HEK293T (cell line): ENCODE measurements around the gene VPS9D1.
A peak's percentile ranks its signal among the peaks of the same experiment; 100 is the strongest.

Experiments
- CTCF ChIA-PET: fragments of 350-600 bp; formaldehyde crosslinking; extraction: SDS; loops from one replicate; lab custom pipeline; 2021; ENCODE audit warnings: antibody characterized with exemption, inconsistent platforms; lab: Yijun Ruan, JAX
- POLR2A ChIA-PET: fragments of 350-600 bp; formaldehyde crosslinking; extraction: SDS; loops from one replicate; lab custom pipeline; 2020; ENCODE audit warnings: antibody characterized with exemption, inconsistent platforms; lab: Yijun Ruan, JAX
- DNase-seq: peaks from one replicate; pipeline ENCODE4 v3.0.0; 2012; ENCODE audit warnings: mixed read lengths; ENCODE audit errors: extremely low spot score
- ARNT ChIP-seq: fragments of 450-650 bp; IDR thresholded peaks from 2 replicates; pipeline ENCODE4 v1.6.1; 2017; ENCODE audit warnings: mild to moderate bottlenecking
- BHLHE40 ChIP-seq: fragments of 450-650 bp; IDR thresholded peaks from 2 replicates; pipeline ENCODE4 v1.6.1; 2016; ENCODE audit warnings: mild to moderate bottlenecking, moderate library complexity, borderline replicate concordance
- CTBP1 ChIP-seq: fragments of 450-650 bp; IDR thresholded peaks from 2 replicates; pipeline ENCODE4 v1.6.1; 2016; ENCODE audit warnings: borderline replicate concordance
- ELF4 ChIP-seq: fragments of 450-650 bp; IDR thresholded peaks from 2 replicates; pipeline ENCODE4 v1.6.1; 2017; ENCODE audit warnings: antibody characterized with exemption
- FOXA1 ChIP-seq: fragments of 450-650 bp; IDR thresholded peaks from 2 replicates; pipeline ENCODE4 v1.6.1; 2016; ENCODE audit warnings: mild to moderate bottlenecking
- FOXK2 ChIP-seq: fragments of 450-650 bp; IDR thresholded peaks from 2 replicates; pipeline ENCODE4 v1.6.1; 2016; ENCODE audit warnings: mild to moderate bottlenecking
- FOXM1 ChIP-seq: fragments of 450-650 bp; IDR thresholded peaks from 2 replicates; pipeline ENCODE4 v1.6.1; 2017; ENCODE audit warnings: mild to moderate bottlenecking, borderline replicate concordance
- HDGF ChIP-seq: fragments of 450-650 bp; IDR thresholded peaks from 2 replicates; pipeline ENCODE4 v1.6.1; 2017; ENCODE audit warnings: antibody characterized with exemption, borderline replicate concordance
- L3MBTL2 ChIP-seq: fragments of 450-650 bp; conservative IDR thresholded peaks from 2 replicates; pipeline ENCODE4 v1.6.1; 2016; ENCODE audit warnings: mild to moderate bottlenecking
- LEF1 ChIP-seq: fragments of 450-650 bp; IDR thresholded peaks from 2 replicates; pipeline ENCODE4 v1.6.1; 2017; ENCODE audit warnings: mild to moderate bottlenecking, borderline replicate concordance
- NFRKB ChIP-seq: fragments of 450-650 bp; IDR thresholded peaks from 2 replicates; pipeline ENCODE4 v1.6.1; 2016; ENCODE audit warnings: mild to moderate bottlenecking, moderate library complexity
- SP1 ChIP-seq: fragments of 450-650 bp; IDR thresholded peaks from 2 replicates; pipeline ENCODE4 v1.6.1; 2017
- SUZ12 ChIP-seq: fragments of 450-650 bp; IDR thresholded peaks from 2 replicates; pipeline ENCODE4 v1.6.1; 2016; ENCODE audit warnings: mild to moderate bottlenecking
- TARDBP ChIP-seq: fragments of 450-650 bp; IDR thresholded peaks from 2 replicates; pipeline ENCODE4 v1.6.1; 2016
- ZNF384 ChIP-seq: fragments of 450-650 bp; IDR thresholded peaks from 2 replicates; pipeline ENCODE4 v1.6.1; 2016
- TF ChIP-seq, protein P1 (sequence below): fragments of 450-650 bp; IDR thresholded peaks from 2 replicates; pipeline ENCODE4 v1.6.1; 2016

Gene VPS9D1

GRCh38 chr16:89711601-89712273, 9.0 kb downstream of the VPS9D1 start:
- ChIA-PET CTCF (interaction anchor here (1.6 kb wide), 1 partner anchor 11 kb away, joined by 4 read pairs; no protein-coding TSS in a partner anchor), POLR2A (interaction anchor here (0.6 to 1.6 kb wide), 5 partner anchors 8 to 211 kb away, joined by 3 to 4 read pairs (median 3); partner anchors contain the start of genes TCF25 and VPS9D1)
- DNase-seq, result peak; percentile 92
- TF ChIP-seq ELF4 (0 out of 2 replicates have a peak, but pooled peaks have one; percentile 36), FOXM1 (no peak), L3MBTL2 (peak; percentile 64), CTBP1 (no peak), HDGF (no peak), BHLHE40 (no peak), TARDBP (no peak)

GRCh38 chr16:89710709-89711564, 9.8 kb downstream of the VPS9D1 start:
- POLR2A ChIA-PET, result interaction anchor here (0.7 to 1.1 kb wide), 3 partner anchors 9 to 212 kb away, joined by 3 read pairs; partner anchors contain the start of gene TCF25
- no peak for DNase-seq
- CTCF ChIA-PET, result no interaction called here
- TF ChIP-seq ELF4 (no peak), LEF1 (no peak), SP1 (no peak), FOXA1 (no peak), CTBP1 (no peak), HDGF (no peak), FOXM1 (no peak), ZNF384 (no peak), BHLHE40 (no peak), L3MBTL2 (no peak), NFRKB (no peak), FOXK2 (no peak), TARDBP (no peak), SUZ12 (no peak), ARNT (no peak)
- TF ChIP-seq, protein P1, sequence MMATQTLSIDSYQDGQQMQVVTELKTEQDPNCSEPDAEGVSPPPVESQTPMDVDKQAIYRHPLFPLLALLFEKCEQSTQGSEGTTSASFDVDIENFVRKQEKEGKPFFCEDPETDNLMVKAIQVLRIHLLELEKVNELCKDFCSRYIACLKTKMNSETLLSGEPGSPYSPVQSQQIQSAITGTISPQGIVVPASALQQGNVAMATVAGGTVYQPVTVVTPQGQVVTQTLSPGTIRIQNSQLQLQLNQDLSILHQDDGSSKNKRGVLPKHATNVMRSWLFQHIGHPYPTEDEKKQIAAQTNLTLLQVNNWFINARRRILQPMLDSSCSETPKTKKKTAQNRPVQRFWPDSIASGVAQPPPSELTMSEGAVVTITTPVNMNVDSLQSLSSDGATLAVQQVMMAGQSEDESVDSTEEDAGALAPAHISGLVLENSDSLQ, result no peak

- DNase-seq, result no peak
- TF ChIP-seq SP1, result no peak
- no peak for TF ChIP-seq FOXA1
- no peak for TF ChIP-seq ARNT
- TF ChIP-seq CTBP1, result no peak
- TF ChIP-seq TARDBP, result no peak
- TF ChIP-seq L3MBTL2, result no peak
- no peak for TF ChIP-seq SUZ12
- TF ChIP-seq, protein P1, result no peak
- TF ChIP-seq FOXK2, result no peak
- TF ChIP-seq BHLHE40, result no peak
- no peak for TF ChIP-seq LEF1
- no peak for TF ChIP-seq ZNF384
- no peak for TF ChIP-seq HDGF
- no peak for TF ChIP-seq NFRKB
- TF ChIP-seq FOXM1, result no peak
- TF ChIP-seq ELF4, result no peak
- POLR2A ChIA-PET, result interaction anchor here (0.9 to 1.2 kb wide), 3 partner anchors 10 to 14 kb away, joined by 3 read pairs; partner anchors contain the start of gene VPS9D1
- CTCF ChIA-PET, result no interaction called here
Measured at GRCh38 chr16:89709716-89710432, 10.8 kb downstream of the VPS9D1 start.

- TF ChIP-seq L3MBTL2 (no peak), FOXA1 (no peak), FOXK2 (no peak), TARDBP (no peak), CTBP1 (no peak), BHLHE40 (no peak), SP1 (no peak), ARNT (no peak), HDGF (no peak), ELF4 (no peak), ZNF384 (no peak), FOXM1 (no peak), SUZ12 (no peak), NFRKB (no peak), LEF1 (no peak)
- TF ChIP-seq, protein P1, result no peak
- CTCF ChIA-PET, result no interaction called here
- DNase-seq, result no peak
- POLR2A ChIA-PET, result interaction anchor here (0.9 to 1.2 kb wide), 3 partner anchors 11 to 164 kb away, joined by 3 read pairs; partner anchors contain the start of genes TCF25 and VPS9D1
Measured at GRCh38 chr16:89709166-89709565, 11.5 kb downstream of the VPS9D1 start.
